ENCODE data around the gene CHCHD3.

CHCHD3 gene

DNA sequence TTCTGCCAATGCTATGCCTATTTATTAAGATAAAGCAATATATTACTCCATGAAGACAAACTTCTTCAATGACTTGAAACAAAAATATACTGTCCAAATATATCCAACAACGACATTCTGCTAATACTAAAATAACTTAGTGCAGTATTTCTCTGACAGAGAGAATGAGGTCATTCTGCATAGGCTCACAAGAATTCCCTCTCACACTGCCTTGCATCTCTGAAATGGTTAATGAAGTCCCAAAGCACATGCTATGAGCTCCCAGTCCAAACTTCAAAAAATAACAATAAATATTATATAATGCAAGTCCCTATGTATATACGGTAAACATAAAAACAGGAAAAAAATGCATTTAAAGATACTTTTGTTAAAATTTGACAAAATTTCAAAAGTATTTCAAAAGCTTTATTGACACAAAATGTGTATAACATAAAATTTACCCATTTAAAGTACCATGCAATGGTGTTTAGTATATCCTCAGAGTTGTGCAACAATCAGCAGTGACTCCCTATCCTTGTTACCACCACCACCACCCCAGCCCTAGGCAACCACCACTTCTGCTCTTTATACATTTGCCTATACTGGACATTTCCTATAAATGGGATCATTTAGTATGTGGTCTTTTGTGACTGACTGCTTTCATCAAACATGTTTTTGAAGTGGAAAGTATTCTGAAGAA lies 27.6 kb downstream of the CHCHD3 start (continued):
- TF ChIP-seq POU6F1 (CRISPR knock-in tag; IDR thresholded peaks at IDR 0.05; ENCODE audit: borderline replicate concordance, low read depth) (no peak), TOX (CRISPR knock-in tag; IDR thresholded peaks at IDR 0.05; ENCODE audit: borderline replicate concordance) (no peak), TCF4 (CRISPR knock-in tag; IDR thresholded peaks at IDR 0.05; ENCODE audit: borderline replicate concordance) (no peak), RARB (CRISPR knock-in tag; IDR thresholded peaks at IDR 0.05) (no peak), ZNF8 (CRISPR knock-in tag; IDR thresholded peaks at IDR 0.05) (no peak)

DNA sequence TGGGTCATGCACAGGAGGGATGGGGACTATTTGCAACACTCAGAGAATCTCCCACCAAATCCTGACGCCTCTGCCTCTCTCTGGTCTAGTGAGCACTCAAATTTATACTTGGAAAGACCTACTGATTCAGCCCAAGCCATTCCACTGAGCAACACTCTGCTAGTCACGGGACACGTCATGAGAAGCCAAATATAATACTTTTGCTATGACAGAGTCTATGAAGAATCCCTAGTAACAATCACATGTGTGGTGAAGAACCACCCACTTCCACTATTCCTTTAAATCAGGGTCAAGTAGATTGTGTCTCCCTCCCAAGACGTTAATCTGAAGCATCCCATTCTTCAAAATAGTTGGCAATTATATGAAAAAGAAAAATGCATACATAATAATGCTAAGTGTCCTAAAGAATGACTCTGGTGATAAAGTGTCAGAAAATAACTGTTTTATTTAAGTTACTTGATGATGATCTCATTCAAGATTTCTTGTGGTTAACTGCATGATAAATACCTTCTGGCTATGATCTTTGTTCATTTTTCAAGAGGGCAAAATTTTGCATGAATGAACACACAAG lies 28.5 kb downstream of the CHCHD3 start:
- peak; percentile 94 for ATAC-seq
- TF ChIP-seq CSRNP3 (CRISPR knock-in tag; IDR thresholded peaks at IDR 0.05): no peak
- TF ChIP-seq ISL1 (CRISPR knock-in tag; IDR thresholded peaks at IDR 0.05): 0 out of 2 replicates have a peak, but pooled peaks have one; percentile 36

- TF ChIP-seq ZNF8 (CRISPR knock-in tag; IDR thresholded peaks at IDR 0.05) (no peak), ZC3H10 (CRISPR knock-in tag; IDR thresholded peaks at IDR 0.05) (no peak), ISL1 (CRISPR knock-in tag; IDR thresholded peaks at IDR 0.05) (no peak), TSHZ2 (CRISPR knock-in tag; IDR thresholded peaks at IDR 0.05) (no peak), TCF4 (CRISPR knock-in tag; IDR thresholded peaks at IDR 0.05; ENCODE audit: borderline replicate concordance) (no peak), CSRNP3 (CRISPR knock-in tag; IDR thresholded peaks at IDR 0.05) (no peak), PATZ1 (CRISPR knock-in tag; IDR thresholded peaks at IDR 0.05; ENCODE audit: borderline replicate concordance) (no peak)
- ATAC-seq: no peak
Measured at GRCh38 chr7:133052826-133053225, 29.1 kb downstream of the CHCHD3 start.

- ATAC-seq: no peak
- TF ChIP-seq ARNTL (CRISPR knock-in tag; IDR thresholded peaks at IDR 0.05; ENCODE audit: borderline replicate concordance, low read depth): no peak
- no peak for TF ChIP-seq ESRRG (CRISPR knock-in tag; IDR thresholded peaks at IDR 0.05)
- TF ChIP-seq BACH2 (CRISPR knock-in tag; IDR thresholded peaks at IDR 0.05; ENCODE audit: borderline replicate concordance): no peak
- no peak for TF ChIP-seq ZNF8 (CRISPR knock-in tag; IDR thresholded peaks at IDR 0.05)
- no peak for TF ChIP-seq SNAI2 (CRISPR knock-in tag; IDR thresholded peaks at IDR 0.05)
- TF ChIP-seq CSRNP3 (CRISPR knock-in tag; IDR thresholded peaks at IDR 0.05): no peak
- TF ChIP-seq ZC3H10 (CRISPR knock-in tag; IDR thresholded peaks at IDR 0.05): no peak
- no peak for TF ChIP-seq RARB (CRISPR knock-in tag; IDR thresholded peaks at IDR 0.05)
- no peak for TF ChIP-seq OSR1 (CRISPR knock-in tag; IDR thresholded peaks at IDR 0.05)
- TF ChIP-seq ZNF565 (CRISPR knock-in tag; conservative IDR thresholded peaks at IDR 0.05; ENCODE audit: low read depth): no peak
- no peak for TF ChIP-seq ZFP30 (CRISPR knock-in tag; IDR thresholded peaks at IDR 0.05)
- no peak for TF ChIP-seq ZNF70 (CRISPR knock-in tag; IDR thresholded peaks at IDR 0.05)
- TF ChIP-seq POU6F1 (CRISPR knock-in tag; IDR thresholded peaks at IDR 0.05; ENCODE audit: borderline replicate concordance, low read depth): no peak
- no peak for TF ChIP-seq PATZ1 (CRISPR knock-in tag; IDR thresholded peaks at IDR 0.05; ENCODE audit: borderline replicate concordance)
Measured at GRCh38 chr7:133052401-133052756, 29.5 kb downstream of the CHCHD3 start.

Data from SK-N-SH treated with all-trans-retinoic acid at 6 μM for 48 hours (cell line).